ENCODE results near the gene FHAD1.

Gene FHAD1

GRCh38 chr1:15442119-15442518 is 195.1 kb downstream of the FHAD1 start:
- Histone ChIP-seq H3K4me3 (no peak overlapping the region), H3K4me1 (peaks cover 16 to 40% (median 36%) of the 10 kb centered on the region in 10 experiments), H3K27ac (no peak overlapping the region), H3K27me3 (no peaks in the 10 kb centered on the region), H3K9me3 (replicated peaks in 1 of 11) (no peaks in the 10 kb centered on the region), H3K36me3 (no peaks in the 10 kb centered on the region), H3K9ac (no peak overlapping the region), H4K20me1 (peaks cover 0 to 8% (median 0%) of the 10 kb centered on the region in 11 experiments; a peak in 2 of 22 replicates), H3K4me2 (no peak overlapping the region)
- no peak for TF ChIP-seq Cebpa-rat (IDR thresholded peaks at IDR 0.05)

- Histone ChIP-seq H4K20me1 (peaks cover 0 to 8% (median 0%) of the 10 kb centered on the region in 11 experiments; a peak in 2 of 22 replicates), H3K36me3 (no peaks in the 10 kb centered on the region), H3K27ac (no peak overlapping the region), H3K4me1 (peaks cover 16 to 39% (median 35%) of the 10 kb centered on the region in 10 experiments), H3K27me3 (no peaks in the 10 kb centered on the region), H3K9ac (no peak overlapping the region), H3K4me2 (no peak overlapping the region), H3K4me3 (no peak overlapping the region), H3K9me3 (replicated peaks in 1 of 11) (no peaks in the 10 kb centered on the region)
- TF ChIP-seq Cebpa-rat (IDR thresholded peaks at IDR 0.05), result no peak
Measured at GRCh38 chr1:15442759-15443158, 195.7 kb downstream of the FHAD1 start.

GRCh38 chr1:15443281-15443680 is 196.3 kb downstream of the FHAD1 start:
- H4K20me1 ChIP-seq, result peaks cover 0 to 8% (median 0%) of the 10 kb centered on the region in 11 experiments; a peak in 2 of 22 replicates
- no peaks in the 10 kb centered on the region for H3K27me3 ChIP-seq
- H3K36me3 ChIP-seq, result no peaks in the 10 kb centered on the region
- peaks cover 16 to 38% (median 35%) of the 10 kb centered on the region in 10 experiments for H3K4me1 ChIP-seq
- no peak overlapping the region for H3K4me3 ChIP-seq
- H3K9me3 ChIP-seq (replicated peaks in 1 of 11), result no peaks in the 10 kb centered on the region
- no peak for TF ChIP-seq Cebpa-rat (IDR thresholded peaks at IDR 0.05)
- H3K27ac ChIP-seq, result no peak overlapping the region
- peak overlapping the region in 2 of 11 experiments; percentile 66 to 72; a peak in 1 of 22 replicates for H3K4me2 ChIP-seq
- H3K9ac ChIP-seq, result no peak overlapping the region

- peak overlapping the region; percentile 66 to 91 (median 76) for H3K4me2 ChIP-seq
- no peak overlapping the region for H3K4me3 ChIP-seq
- no peaks in the 10 kb centered on the region for H3K36me3 ChIP-seq
- peaks cover 16 to 42% (median 33%) of the 10 kb centered on the region in 10 experiments for H3K4me1 ChIP-seq
- H3K27me3 ChIP-seq, result no peaks in the 10 kb centered on the region
- no peak for TF ChIP-seq Cebpa-rat (IDR thresholded peaks at IDR 0.05)
- 0 out of 22 replicates have a peak overlapping the region, but pooled peaks of 1 of the 11 experiments have one; percentile 4 for H3K9ac ChIP-seq
- H3K27ac ChIP-seq, result no peak overlapping the region
- H3K9me3 ChIP-seq (replicated peaks in 1 of 11), result no peaks in the 10 kb centered on the region
- peaks cover 0 to 8% (median 0%) of the 10 kb centered on the region in 11 experiments; a peak in 2 of 22 replicates for H4K20me1 ChIP-seq
Measured at GRCh38 chr1:15444468-15445389, 197.7 kb downstream of the FHAD1 start.

GRCh38 chr1:15445390-15446122 is 198.5 kb downstream of the FHAD1 start:
- Histone ChIP-seq H3K27me3 (no peaks in the 10 kb centered on the region), H3K4me3 (no peak overlapping the region), H3K36me3 (no peaks in the 10 kb centered on the region), H3K9ac (no peak overlapping the region), H3K4me2 (peak overlapping the region; percentile 66 to 91 (median 76)), H3K4me1 (peaks cover 16 to 44% (median 33%) of the 10 kb centered on the region in 10 experiments), H3K9me3 (replicated peaks in 1 of 11) (no peaks in the 10 kb centered on the region), H4K20me1 (peaks cover 0 to 8% (median 0%) of the 10 kb centered on the region in 11 experiments; a peak in 2 of 22 replicates), H3K27ac (no peak overlapping the region)
- TF ChIP-seq Cebpa-rat (IDR thresholded peaks at IDR 0.05), result no peak

GRCh38 chr1:15446212-15446611 is 199.2 kb downstream of the FHAD1 start:
- no peak overlapping the region for H3K4me3 ChIP-seq
- H3K9ac ChIP-seq, result no peak overlapping the region
- H3K4me2 ChIP-seq, result peak overlapping the region; percentile 10 to 91 (median 75); a peak in 15 of 22 replicates
- H3K9me3 ChIP-seq (replicated peaks in 1 of 11), result no peaks in the 10 kb centered on the region
- H3K27ac ChIP-seq, result no peak overlapping the region
- H4K20me1 ChIP-seq, result peaks cover 0 to 8% (median 0%) of the 10 kb centered on the region in 11 experiments; a peak in 2 of 22 replicates
- TF ChIP-seq Cebpa-rat (IDR thresholded peaks at IDR 0.05), result no peak
- H3K4me1 ChIP-seq, result peaks cover 16 to 44% (median 33%) of the 10 kb centered on the region in 10 experiments
- H3K27me3 ChIP-seq, result no peaks in the 10 kb centered on the region
- no peaks in the 10 kb centered on the region for H3K36me3 ChIP-seq
